Fibroblast of pulmonary artery (primary cell): ENCODE measurements around the gene CRAT.

Experiments
- DNase-seq: peaks from one replicate; pipeline ENCODE4 v3.0.0-alpha.2; 2010; ENCODE audit warnings: low read depth
- H3K4me3 ChIP-seq: replicated peaks from 2 replicates; pipeline ENCODE4 v1.5.1; 2011; ENCODE audit warnings: low read depth, mild to moderate bottlenecking, control low read depth, low read length, moderate library complexity
- CTCF ChIP-seq: IDR thresholded peaks from 2 replicates; pipeline ENCODE4 v1.5.1; 2011; ENCODE audit warnings: mild to moderate bottlenecking, control low read depth, low read length, inconsistent platforms; ENCODE audit errors: missing control alignments

CRAT gene

GRCh38 chr9:129142138-129142935, 31.7 kb upstream of the CRAT start:
- no peak for DNase-seq
- no peak for TF ChIP-seq CTCF
- peak overlapping the region; percentile 12 for H3K4me3 ChIP-seq

- TF ChIP-seq CTCF = no peak
- peak overlapping the region; percentile 32 for H3K4me3 ChIP-seq
- peak; percentile 97 for DNase-seq
These were observed 30.8 kb upstream of the CRAT start for GRCh38 chr9:129141066-129142041.

DNA sequence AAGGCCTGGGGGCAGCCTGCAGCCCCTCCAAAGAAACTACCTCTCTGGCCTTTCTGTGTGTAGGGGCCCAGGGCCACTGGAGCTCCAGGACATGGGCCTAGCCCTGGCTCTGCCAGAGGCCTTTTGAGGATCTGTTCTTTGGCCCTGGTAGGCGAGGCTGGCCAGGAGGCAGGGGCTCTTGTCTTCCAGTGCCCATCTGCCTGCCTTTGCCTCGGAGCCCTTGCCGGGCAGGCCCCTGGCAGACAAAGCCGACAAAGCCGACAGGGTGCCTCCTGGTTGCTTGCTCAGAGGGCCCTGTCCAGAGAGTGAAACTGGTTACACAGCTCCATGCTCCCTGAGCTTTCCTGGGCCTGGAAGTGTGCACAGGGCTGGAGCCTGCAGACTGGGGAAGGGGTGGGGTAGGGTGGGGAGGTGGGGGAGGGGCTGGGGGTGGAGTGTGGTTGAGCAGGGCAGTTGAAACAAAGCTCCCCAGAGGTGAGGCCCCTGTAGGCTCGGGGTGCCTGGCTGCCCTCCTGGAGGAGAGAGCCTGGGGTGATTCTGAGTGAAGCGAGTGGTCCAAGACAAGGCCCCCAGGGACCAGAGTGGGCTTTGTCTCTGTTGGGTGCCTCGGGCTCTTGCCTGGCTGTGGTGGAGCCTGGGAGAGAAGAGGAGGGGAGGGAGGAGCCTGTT, 29.9 kb upstream of the CRAT start:
- peak; percentile 57 for DNase-seq
- TF ChIP-seq CTCF = no peak

GRCh38 chr9:129139993-129140396, 29.4 kb upstream of the CRAT start:
- peak overlapping the region; percentile 40 for H3K4me3 ChIP-seq
- peak; percentile 100 for DNase-seq
- no peak for TF ChIP-seq CTCF

More for the DNA sequence above, 29.9 kb upstream of the CRAT start:
- H3K4me3 ChIP-seq = peak overlapping the region; percentile 40

DNA sequence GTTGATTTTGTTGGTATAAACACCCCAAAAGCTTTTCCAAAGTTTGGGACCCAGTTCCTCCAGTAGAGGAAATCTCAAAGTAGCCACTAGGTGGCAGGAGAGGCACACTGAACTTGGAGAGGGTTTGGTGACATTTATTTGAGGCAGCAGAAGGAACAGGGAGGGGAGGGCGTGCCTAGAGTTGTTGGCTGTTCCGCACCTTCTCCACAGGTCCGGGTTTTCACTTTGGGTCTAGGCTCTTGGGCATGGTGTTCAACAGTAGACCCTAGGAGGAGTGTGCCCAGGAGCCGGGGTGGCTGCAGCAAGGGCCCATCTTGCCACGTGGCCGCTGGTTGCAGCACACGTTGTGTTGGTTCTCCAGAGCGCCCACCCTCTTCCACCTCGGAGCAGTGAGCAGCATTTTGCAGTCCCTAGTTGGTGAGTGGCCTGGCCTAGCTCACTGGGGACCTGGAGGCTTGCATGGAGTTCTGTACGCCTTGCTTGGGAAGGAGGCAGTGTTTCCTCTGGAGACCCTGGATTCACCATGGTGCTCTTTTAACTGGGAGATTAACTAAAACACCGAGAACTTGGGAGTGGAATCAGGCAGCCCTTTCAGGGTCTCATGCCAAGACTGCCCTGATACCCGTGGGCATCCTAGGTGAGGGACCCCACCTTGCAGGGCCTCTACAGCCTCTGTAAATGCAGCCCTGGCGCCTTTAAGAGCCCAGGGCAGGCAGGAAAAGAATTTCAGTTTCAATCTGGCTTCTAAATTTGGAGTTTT, 28.8 kb upstream of the CRAT start:
- peak overlapping the region; percentile 41 for H3K4me3 ChIP-seq
- peak; percentile 83 for TF ChIP-seq CTCF
- peak; percentile 91 for DNase-seq
